ENCODE data around the gene CADM1. TPM values are rescaled to one million over a fixed set of nuclear protein-coding genes. Genes with fewer than 3 reads are reported as not detected.

CADM1 gene
- polyA plus RNA-seq, 4 donors, result 130 to 282 (median 144) TPM

DNA sequence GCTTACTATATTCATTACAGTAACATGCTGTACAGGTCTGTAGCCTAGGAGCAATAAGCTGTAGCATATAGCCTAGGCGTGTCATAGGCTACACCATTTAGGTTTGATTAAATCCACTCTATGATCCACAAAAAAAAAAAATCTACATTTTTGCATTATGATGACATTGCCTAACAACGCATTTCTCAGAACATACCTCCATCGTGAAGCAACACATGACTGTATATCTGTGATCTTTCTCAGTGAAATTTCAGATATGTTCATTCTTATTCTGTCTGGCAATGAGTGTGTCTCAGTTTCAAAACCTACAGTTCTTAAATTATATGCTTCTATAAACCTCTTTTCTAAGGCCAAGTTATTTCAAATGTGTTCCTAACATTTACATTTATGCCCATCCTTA lies 140.3 kb downstream of the CADM1 start:
- no peak for DNase-seq (ENCODE audit: low read depth in 4 of 4, low spot score in 3 of 4)

DNA sequence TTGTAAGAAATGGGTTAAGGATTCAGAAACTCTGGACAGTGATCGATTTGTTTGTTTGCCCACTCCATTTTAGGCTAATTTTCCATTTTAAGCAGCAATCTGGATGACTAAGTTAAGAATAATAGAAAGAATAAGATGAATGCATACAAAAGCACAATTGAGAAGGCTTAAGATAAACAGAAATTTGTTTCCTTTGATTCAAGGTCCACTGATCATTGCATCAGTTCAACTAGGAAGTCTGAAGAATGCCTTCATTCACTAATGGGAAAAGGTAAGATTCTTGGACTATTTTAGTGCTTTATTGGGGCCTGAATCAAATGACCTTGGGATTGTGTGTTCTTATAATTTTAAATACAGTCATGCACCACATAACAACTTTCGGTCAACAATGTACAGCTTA lies 140.8 kb downstream of the CADM1 start:
- no peak for DNase-seq (ENCODE audit: low read depth in 4 of 4, low spot score in 3 of 4)

DNA sequence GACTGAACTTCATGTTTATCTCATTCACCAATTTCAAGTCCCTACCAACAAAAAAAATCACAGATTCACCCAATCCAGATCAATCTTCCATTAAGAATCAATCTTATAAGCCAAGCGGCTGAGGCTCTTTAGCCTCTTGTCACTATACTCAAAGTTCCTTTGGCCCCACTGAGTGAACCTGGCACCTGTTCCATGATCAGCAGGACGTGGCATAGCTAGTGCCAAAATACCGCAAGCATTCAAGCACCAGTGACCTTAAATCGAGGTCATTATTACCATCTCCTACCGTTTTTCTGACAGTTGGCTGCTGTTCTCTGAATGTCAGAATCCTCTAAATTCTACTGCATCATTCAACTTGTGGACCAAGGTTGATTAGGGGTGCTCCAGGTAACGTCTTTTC lies 141.2 kb downstream of the CADM1 start:
- DNase-seq (ENCODE audit: low read depth in 4 of 4, low spot score in 3 of 4), result no peak

DNA sequence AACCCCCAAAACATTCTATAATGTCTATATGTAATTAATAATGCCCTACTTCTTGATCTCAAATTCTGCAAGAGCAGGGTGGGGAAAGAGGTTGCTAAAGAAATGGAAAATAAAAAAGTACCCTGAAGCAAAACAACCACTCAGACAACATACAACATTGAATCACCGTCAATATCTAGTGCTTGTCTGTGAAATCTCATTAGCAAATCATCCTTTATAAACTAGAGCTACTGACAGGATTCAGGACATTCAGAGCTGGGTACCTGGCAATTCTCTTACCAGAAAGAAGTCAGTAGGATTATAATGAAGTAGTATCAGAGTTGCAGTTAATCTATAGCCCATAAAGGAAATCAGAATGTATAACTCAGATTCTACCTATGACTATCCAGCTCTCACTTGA lies 143.2 kb downstream of the CADM1 start:
- no peak for DNase-seq (ENCODE audit: low read depth in 4 of 4, low spot score in 3 of 4)

DNA sequence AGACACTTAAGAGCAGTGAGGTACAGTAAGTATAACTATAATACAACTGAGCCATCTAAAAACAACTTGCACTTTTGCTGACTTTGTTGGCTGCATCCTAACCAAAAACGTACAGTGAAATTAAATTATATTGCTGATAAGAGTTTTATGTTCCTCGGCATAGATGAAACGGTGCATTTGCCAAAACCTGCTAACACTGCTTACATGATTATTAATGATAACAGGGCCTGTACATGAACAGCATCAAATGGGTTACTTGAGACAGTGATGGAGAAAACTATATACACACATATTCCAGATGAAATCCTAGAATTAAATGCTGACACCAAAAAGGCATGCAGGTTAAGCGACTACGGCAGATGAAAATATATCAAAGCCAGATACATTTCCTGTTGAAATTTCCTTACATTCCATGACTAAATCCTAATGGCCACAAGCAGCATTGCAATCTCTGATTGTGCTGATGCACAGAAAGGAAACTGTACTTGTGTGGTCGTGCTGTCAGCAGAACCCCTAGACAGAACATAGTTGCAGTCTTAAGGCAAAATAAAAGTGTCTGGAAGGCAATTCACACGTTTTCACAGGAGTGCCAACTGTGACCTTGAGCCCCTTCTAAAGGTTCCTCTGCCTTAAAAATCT lies 143.9 kb downstream of the CADM1 start:
- no peak for DNase-seq (ENCODE audit: low read depth in 4 of 4, low spot score in 3 of 4)

DNA sequence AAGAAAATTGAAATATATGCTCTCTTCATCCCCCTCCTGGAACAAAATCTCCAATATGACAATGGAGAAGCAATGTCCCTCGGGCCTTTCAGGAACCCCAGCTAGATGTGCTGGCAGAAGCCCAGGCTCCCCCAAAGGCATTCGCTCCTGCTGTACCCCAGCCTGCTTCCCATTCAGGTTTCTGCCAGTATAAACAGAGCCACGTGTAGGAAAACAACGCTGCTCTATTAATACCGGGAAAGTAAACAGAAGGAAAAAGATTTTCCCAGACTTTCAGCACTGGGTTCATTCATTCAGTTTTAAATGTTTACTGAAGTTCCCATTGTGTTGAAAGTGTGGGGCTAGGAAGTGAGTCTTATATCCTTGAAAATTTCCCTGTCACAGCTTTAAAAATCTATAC lies 147.1 kb downstream of the CADM1 start:
- no peak for DNase-seq (ENCODE audit: low read depth in 4 of 4, low spot score in 3 of 4)

DNA sequence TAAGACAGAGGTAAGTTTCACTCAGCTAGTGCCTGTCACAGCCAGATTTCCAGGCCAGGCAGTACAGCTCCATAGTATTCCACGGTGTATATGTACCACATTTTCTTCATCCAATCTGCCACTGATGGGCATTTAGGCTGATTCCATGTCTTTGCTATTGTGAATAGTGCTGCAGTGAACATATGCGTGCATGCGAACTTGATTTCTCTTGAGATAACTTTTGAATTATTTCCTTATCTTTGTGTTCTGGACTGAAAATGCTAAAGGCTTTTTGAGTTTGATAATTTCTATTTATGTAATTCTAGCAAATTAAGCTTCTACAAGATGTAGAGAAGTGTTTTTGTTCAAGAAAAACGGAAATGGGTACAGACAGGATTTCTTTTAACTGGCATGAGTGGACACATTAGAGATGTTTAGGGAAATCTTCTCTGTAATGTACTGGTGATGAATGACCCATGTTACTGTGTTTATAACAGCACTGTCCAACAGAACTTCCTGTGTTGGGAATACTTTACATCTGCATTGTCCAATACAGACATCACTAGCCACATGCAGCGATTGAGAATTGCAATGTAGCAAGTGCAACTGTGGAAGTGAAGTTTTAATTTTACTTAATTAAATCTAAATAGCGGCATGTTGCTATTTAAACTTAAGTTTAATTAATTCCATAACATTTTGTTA lies 151.3 kb downstream of the CADM1 start:
- no peak for DNase-seq (ENCODE audit: low read depth in 4 of 4, low spot score in 3 of 4)

DNA sequence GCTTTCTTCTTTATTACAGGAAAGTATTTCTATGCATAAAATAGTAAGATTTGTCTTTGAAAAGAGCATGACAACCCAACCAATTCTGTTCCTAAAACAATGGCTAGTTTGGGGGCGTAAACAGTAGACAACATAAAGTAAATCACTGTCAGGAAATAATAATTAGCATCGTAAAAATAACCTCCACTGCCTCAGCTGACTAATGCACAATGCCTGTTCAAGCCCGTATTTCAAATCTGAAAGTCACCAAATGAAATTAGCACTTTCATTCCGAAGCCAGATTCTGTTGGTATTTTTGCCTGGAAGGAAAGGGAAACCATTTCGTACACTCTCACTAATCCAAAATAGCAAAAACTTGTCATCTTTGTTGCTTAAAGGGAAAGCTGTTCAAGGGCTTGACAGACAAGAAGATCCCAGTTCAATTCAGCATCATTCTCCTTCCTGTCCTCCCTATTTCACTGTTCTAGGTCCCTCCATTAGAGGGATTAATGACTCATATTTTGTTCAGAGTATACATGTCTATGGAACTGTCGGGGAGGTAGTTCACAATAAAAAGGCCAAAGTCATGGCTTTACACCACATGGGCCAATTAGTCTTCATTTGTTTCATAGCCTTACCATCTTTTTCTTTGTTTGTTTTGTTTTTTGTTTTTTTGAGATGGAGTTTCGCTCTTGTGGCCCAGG lies 154.7 kb downstream of the CADM1 start:
- DNase-seq (ENCODE audit: low read depth in 4 of 4, low spot score in 3 of 4), result no peak

DNA sequence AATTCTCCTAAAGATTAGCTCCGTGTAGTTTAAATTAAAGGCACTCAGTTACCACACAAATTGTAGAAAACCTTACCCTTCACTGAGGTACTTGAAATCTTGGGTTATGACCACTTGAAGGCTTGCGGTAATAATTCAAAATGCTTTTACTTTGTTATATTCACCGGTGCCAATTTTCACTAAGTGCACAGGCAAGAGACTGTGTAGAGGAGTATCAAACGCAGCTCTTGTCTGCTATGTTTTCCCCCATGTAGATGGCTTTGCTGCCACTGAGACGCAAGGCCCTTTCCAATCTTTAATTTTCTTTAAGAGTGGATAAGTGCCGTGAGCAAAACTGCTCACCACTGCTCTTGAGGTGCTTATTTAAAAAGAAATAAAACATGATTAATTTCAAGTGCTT lies 155.8 kb downstream of the CADM1 start:
- DNase-seq (ENCODE audit: low read depth in 4 of 4, low spot score in 3 of 4), result no peak

DNA sequence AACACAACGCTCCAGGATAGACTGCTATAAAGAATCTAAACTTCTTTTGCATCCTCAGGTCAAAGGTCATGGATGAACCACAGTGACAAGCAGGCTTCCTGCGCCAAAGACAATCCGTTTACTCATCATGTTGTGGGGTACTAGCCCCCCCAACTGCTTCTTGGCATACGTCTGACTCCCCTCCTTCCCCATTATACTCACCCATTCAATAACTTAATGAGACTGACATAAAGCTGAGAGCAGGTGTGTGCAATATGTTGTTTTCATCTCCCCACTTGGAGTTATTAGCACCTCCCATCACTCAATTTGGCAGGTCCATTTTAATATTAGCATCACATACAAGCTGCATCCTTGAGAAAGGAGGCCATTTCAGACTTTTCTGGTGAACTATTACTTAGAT lies 157.1 kb downstream of the CADM1 start:
- no peak for DNase-seq (ENCODE audit: low read depth in 4 of 4, low spot score in 3 of 4)

DNA sequence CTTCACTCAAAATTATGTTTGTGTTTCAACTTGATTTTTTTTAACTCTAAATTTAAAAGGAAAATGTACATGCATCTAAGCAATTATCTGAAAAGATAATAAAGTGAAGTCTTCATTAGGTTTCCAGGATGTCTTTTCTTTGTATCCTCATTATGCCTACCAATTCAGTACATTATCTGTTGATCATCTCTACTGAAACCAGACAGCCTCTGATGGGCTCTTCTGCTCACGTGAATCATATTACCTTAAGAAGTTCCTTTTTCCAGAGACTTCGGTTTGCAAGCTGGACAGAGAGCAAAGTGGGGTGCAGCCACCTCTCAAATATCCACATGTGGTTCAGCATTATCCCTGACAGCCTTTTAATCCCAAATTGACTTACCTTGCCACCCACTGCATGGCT lies 158.4 kb downstream of the CADM1 start:
- no peak for DNase-seq (ENCODE audit: low read depth in 4 of 4, low spot score in 3 of 4)

DNA sequence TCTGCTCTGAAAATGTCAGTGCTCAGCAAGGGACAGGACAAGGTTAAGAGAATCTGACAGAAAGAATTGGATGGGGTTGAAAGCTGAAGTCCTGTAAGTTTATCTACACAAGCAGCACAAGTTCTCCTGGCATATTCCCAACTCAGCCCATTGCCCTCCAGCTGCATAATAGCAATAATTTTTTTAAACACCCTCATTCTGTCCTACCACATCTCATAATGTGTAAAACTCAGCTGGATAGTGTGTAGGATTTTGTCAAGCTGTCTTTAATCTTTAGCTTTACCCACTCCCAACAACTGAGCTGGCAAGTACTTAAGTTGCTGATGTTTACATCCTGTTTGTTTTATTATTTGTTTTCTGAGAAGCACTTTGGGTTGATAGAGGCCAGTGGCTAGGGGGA lies 158.9 kb downstream of the CADM1 start:
- no peak for DNase-seq (ENCODE audit: low read depth in 4 of 4, low spot score in 3 of 4)

DNA sequence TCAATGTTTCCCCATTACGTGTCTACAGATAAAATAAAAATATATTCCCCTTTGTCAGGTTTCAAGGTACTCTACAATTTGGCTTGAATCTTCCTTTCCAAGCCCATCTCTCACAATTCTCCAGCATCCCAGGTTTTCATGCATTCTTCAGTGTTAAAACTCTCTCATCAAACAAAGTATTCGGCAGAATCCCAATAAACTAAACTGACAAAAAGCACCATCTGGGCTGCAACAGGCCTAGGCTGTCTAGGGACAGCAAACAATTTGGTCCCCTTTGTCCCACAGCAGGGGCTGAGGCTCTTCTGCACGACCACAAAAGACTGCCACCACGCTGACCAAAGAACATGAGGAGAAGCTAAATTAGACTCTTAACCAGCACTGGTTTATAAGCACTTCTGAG lies 159.4 kb downstream of the CADM1 start:
- no peak for DNase-seq (ENCODE audit: low read depth in 4 of 4, low spot score in 3 of 4)

DNA sequence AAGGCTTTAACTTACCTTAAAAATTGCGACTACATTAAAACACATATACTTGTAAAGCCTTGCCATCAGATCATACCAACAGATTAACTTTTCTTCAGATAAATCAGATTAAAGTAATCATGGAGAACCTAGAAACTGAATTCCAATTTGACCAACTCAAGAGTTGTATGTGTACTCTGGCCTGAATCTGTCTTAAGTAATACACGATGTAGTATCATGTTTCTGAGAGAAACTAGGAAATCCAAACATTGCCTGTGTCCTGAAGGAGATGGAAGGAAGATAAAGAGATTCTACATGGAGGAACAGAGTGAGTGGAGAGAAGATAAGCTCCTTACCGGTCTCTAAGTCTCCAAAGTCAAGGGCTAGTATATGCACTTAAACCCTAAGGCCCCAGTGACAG lies 162.1 kb downstream of the CADM1 start:
- DNase-seq (ENCODE audit: low read depth in 4 of 4, low spot score in 3 of 4), result no peak

DNA sequence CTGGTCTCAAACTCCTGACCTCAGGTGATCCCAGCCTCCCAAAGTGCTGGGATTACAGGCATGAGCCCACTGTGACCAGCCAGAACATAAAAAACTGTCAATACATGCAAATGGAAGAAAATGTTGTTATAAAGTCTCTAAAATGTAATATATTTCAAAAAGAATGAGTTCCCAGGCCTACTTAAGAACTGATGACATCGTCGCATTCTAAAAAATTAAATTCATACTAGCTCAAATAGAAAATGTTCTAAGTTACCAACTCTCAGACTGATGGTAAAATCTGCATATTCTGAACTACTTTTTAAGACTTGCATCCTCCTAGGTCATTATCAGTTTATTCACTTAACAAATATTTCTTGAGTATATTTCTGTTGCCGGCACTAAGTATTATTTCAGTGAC lies 163.3 kb downstream of the CADM1 start:
- DNase-seq (ENCODE audit: low read depth in 4 of 4, low spot score in 3 of 4), result no peak

DNA sequence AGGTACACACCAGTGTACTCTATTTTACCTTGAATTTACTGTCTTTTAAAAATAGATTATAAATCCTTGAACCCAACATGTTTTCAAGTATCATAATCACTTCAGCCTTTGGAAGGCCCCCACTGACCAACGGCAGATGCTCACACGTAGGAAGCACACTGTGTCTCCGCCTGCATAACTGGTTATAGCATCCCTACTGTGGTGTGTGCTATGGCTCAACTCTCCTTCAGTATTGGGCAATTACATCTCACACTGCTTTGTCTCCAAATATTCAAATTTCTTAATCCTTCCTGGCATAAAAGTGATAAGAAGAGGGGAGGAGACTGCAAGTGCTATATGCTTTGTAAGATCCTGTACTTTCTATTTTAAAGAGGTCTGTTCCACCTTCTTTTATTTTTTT lies 165.7 kb downstream of the CADM1 start:
- DNase-seq (ENCODE audit: low read depth in 4 of 4, low spot score in 3 of 4), result no peak

DNA sequence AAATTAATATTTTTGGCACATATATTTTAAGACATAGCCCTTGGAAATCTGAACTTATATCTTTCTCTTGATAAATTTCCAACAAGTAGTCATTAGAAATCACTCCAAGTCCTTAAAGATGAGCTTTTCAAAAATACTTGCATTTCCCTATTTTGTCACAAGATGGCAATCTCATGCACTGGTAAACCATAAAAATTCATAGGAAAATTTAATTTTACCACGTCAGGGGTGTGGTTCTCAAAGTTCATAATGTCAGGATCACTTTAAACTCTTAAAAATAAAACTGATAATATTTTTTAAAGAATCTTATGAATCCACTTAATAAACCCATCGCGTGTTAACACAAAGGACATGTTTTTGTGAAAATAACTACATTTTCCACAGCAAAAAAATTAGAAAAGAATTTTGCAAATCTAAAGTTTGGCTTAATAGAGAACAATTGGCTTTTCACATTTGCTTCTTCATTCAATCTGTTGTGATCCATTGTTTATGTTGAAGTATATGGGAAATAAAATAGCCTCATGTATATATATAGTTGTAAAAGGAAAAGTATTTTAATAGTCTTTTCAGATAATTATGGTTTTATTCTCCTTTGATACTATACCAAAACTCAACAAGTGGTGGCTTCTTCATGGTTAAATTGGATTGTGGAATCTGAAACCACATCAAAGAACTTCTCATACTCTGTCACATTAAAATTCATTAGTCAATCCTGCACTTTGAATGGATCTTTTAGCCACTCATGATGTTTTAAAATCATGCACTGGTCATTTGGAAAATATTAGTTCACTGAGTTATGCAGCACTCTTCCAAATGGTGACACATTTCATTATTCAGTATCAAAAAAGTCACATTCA lies 169.1 kb downstream of the CADM1 start:
- no peak for DNase-seq (ENCODE audit: low read depth in 4 of 4, low spot score in 3 of 4)

DNA sequence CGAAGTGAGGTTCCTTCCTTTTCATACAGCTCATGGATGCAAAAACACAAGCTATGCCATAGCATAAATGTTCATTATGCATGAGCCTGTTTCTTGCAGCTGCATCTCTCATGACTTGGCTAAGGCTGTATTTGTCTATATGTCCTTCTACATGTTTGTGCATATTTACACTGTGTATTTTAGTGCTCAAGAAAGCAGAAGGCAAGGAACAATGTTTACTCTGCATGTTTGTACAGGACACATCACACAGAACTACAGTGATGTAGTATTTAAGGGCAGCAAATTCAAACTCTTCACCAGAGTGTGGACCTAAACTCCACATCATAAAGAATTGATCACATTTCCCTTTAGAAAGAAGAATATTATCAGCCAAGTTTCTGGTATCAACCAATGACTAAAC lies 170.3 kb downstream of the CADM1 start:
- no peak for DNase-seq (ENCODE audit: low read depth in 4 of 4, low spot score in 3 of 4)

DNA sequence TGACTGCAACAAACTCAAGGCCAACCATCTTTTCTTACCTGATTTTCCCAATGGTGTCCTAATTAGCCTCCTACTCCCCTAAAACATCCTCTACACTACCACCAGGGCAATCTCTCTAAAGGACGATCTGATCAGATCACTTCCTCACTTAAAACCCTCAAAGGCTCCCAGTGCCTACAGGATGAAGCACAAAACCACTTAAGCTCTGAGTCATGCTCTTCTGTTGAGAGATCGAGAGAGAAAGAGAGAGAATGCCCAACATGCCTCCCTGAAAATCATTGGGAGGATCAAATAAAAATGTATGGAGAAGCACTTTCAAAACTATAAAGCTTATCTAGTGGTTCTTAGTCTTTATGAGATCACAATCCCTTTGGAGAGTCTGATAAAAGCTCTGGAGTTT lies 171.1 kb downstream of the CADM1 start:
- DNase-seq (ENCODE audit: low read depth in 4 of 4, low spot score in 3 of 4), result no peak

DNA sequence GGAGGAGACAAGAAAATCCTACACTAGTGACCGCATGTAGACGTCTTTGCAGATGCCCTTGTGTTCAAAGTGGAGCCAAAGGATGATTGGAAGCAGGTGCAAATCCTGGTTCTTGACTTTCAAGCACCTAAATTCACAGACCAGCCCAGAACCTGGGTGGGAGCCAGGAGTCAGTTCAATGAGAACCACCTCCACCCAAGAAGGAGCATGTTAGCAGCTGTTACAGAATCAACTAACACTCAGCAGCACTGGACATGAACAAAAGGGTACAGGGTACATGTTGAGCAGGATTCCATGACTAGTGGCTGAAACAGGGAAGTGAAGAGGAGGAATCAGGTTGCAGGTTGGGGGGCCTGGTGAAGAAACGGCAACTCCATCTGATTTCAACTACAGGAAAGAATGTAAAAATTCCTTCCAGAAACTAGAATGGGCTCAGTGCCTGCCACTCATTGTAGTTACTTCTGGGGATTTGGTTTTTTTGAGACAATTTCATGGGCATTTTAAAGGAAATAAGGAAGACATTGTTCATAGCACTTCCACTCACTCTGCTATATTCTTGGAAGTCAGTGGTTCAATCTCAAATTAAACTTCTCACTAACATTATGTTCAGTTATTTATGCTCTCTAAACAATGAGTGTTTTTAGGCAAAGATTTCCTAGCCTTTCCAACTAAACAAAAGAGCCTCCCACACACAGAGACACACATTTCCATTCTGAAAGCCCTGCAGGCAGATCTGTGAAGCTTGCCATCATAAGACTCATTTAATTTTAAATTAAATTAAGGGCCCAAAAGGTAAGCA lies 173.3 kb downstream of the CADM1 start:
- DNase-seq (ENCODE audit: low read depth in 4 of 4, low spot score in 3 of 4), result no peak

DNA sequence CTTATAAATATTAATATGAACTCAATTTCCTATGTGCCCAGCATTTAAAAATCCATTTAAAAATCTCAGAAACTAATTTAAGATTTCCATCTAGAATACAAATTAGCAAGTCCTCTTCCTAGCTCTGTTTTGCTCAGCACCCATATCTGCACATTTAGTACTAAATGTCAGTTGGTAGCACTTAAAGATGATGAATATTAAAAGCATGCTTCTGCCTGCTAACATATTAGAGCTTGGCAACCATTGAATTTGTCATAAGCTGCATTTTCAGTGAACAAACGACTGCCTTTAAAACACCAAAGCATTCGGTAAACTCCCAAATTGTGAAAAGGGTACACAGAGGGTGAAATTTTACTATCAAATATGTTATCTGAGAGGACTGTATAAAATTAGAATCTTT lies 177.7 kb downstream of the CADM1 start:
- no peak for DNase-seq (ENCODE audit: low read depth in 4 of 4, low spot score in 3 of 4)

Data from left renal pelvis (tissue), 4 donors.